IMR-90 (cell line): ENCODE results near the gene CSE1L. TPM values are rescaled to one million over a fixed set of nuclear protein-coding genes. Genes with fewer than 3 reads are reported as not detected.

ENCODE experiments used
- ATAC-seq: fragments of 200-7000 bp; cut with Tn5 transposase; 2 replicates; pipeline ENCODE4 v1.9.1; 2020; ENCODE audit warnings: low read depth, mild to moderate bottlenecking, moderate library complexity
- BruUV-seq: library from RNA; stranded (reverse); fragments of 400-500 nt; replicated peaks from 2 replicates; lab custom pipeline; 2021; lab: Mats Ljungman, UMichigan
- CTCF ChIA-PET: fragments of 300-600 bp; formaldehyde crosslinking; extraction: SDS; loops from one replicate; lab custom pipeline; 2021; ENCODE audit warnings: antibody characterized with exemption; lab: Yijun Ruan, JAX
- POLR2A ChIA-PET: fragments of 300-600 bp; sonication (Branson Sonifier 250); formaldehyde crosslinking; loops from one replicate; lab custom pipeline; 2022; ENCODE audit warnings: antibody characterized with exemption; ENCODE audit not compliant: unreplicated experiment; lab: Charles Lee
- DNase-seq: peaks from one replicate; pipeline ENCODE4 v3.0.0; 2013
- H2AFZ ChIP-seq: replicated peaks from 2 replicates; pipeline ENCODE3; 2013; ENCODE audit warnings: low read length, mild to moderate bottlenecking; ENCODE audit not compliant: poor library complexity
- H2AK5ac ChIP-seq: 2 replicates; pipeline ENCODE4 v1.6.1; 2013; ENCODE audit warnings: low read depth, low read length, inconsistent platforms
- H2AK9ac ChIP-seq: replicated peaks from 2 replicates; pipeline ENCODE3; 2013; ENCODE audit warnings: mild to moderate bottlenecking, low read depth, low read length, moderate library complexity; ENCODE audit not compliant: poor library complexity
- H2BK120ac ChIP-seq: 2 replicates; pipeline ENCODE4 v1.6.1; 2013; ENCODE audit warnings: low read depth, low read length, inconsistent platforms
- H2BK15ac ChIP-seq: 3 replicates; pipeline ENCODE4 v1.6.1; 2013; ENCODE audit warnings: low read depth, low read length, inconsistent platforms
- H2BK20ac ChIP-seq: 2 replicates; pipeline ENCODE4 v1.6.1; 2013; ENCODE audit warnings: low read depth, mild to moderate bottlenecking, inconsistent platforms, low read length, moderate library complexity
- H2BK5ac ChIP-seq: 2 replicates; pipeline ENCODE4 v1.6.1; 2013; ENCODE audit warnings: mild to moderate bottlenecking, low read depth, low read length, inconsistent platforms; ENCODE audit not compliant: poor library complexity, severe bottlenecking
- H3K14ac ChIP-seq: replicated peaks from 2 replicates; pipeline ENCODE4 v1.6.1; 2013; ENCODE audit warnings: low read depth, low read length, inconsistent platforms
- H3K18ac ChIP-seq: 2 replicates; pipeline ENCODE4 v1.6.1; 2013; ENCODE audit warnings: low read depth, low read length, control low read depth
- H3K23ac ChIP-seq: 2 replicates; pipeline ENCODE4 v1.6.1; 2013; ENCODE audit warnings: low read depth, low read length, inconsistent platforms
- H3K27ac ChIP-seq: 2 replicates; pipeline ENCODE4 v1.5.1; 2013; ENCODE audit warnings: mild to moderate bottlenecking, control low read depth, low read length; ENCODE audit not compliant: insufficient read depth
- H3K27me3 ChIP-seq: 2 replicates; pipeline ENCODE4 v1.6.1; 2013; ENCODE audit warnings: low read length; ENCODE audit not compliant: control insufficient read depth, insufficient read depth
- H3K36me3 ChIP-seq: 2 replicates; pipeline ENCODE4 v1.6.1; 2013; ENCODE audit warnings: low read length, mixed read lengths; ENCODE audit not compliant: control insufficient read depth, insufficient read depth
- H3K4ac ChIP-seq: 2 replicates; pipeline ENCODE4 v1.6.1; 2013; ENCODE audit warnings: low read depth, low read length, inconsistent platforms
- H3K4me1 ChIP-seq: 2 replicates; pipeline ENCODE4 v1.6.1; 2013; ENCODE audit warnings: low read length, mixed read lengths; ENCODE audit not compliant: control insufficient read depth, insufficient read depth
- H3K4me2 ChIP-seq: 2 replicates; pipeline ENCODE4 v1.6.1; 2013; ENCODE audit warnings: low read depth, mild to moderate bottlenecking, control low read depth, low read length, moderate library complexity
- H3K4me3 ChIP-seq: 2 replicates; pipeline ENCODE4 v1.5.1; 2013; ENCODE audit warnings: low read depth, mild to moderate bottlenecking, control low read depth, low read length, moderate library complexity; ENCODE audit not compliant: insufficient read depth
- H3K56ac ChIP-seq: 2 replicates; pipeline ENCODE4 v1.6.1; 2013; ENCODE audit warnings: low read length, inconsistent platforms; ENCODE audit not compliant: insufficient read depth; ENCODE audit errors: extremely low read depth
- H3K79me1 ChIP-seq, 2 experiments: 2 replicates each; pipeline ENCODE4 v1.6.1; 2013; ENCODE audit warnings: low read length in 2 of 2, inconsistent platforms in 1 of 2, low read depth in 1 of 2
- H3K9ac ChIP-seq: 2 replicates; pipeline ENCODE4 v1.6.1; 2013; ENCODE audit warnings: low read depth, low read length, control low read depth
- H3K9me1 ChIP-seq: 2 replicates; pipeline ENCODE4 v1.6.1; 2013; ENCODE audit warnings: low read length, inconsistent platforms; ENCODE audit not compliant: insufficient read depth
- H3K9me3 ChIP-seq: 2 replicates; pipeline ENCODE4 v1.6.1; 2013; ENCODE audit warnings: low read length; ENCODE audit not compliant: control insufficient read depth, insufficient read depth
- H4K20me1 ChIP-seq: 2 replicates; pipeline ENCODE4 v1.6.1; 2013; ENCODE audit warnings: low read length, inconsistent platforms; ENCODE audit not compliant: insufficient read depth
- H4K5ac ChIP-seq: 2 replicates; pipeline ENCODE4 v1.6.1; 2013; ENCODE audit warnings: mild to moderate bottlenecking, low read depth, low read length, control low read depth
- H4K8ac ChIP-seq, 2 experiments: 2 replicates each; pipeline ENCODE4 v1.6.1; 2013; ENCODE audit warnings: low read depth in 2 of 2, low read length in 2 of 2, control low read depth in 1 of 2, inconsistent platforms in 1 of 2
- H4K91ac ChIP-seq: 2 replicates; pipeline ENCODE4 v1.6.1; 2013; ENCODE audit warnings: low read depth, low read length, inconsistent platforms; ENCODE audit not compliant: insufficient read depth
- BHLHE40 ChIP-seq: fragments of 150-350 bp; IDR thresholded peaks from 2 replicates; pipeline ENCODE4 v1.6.1; 2016; ENCODE audit warnings: mild to moderate bottlenecking, low read depth, low read length
- CEBPB ChIP-seq: IDR thresholded peaks from 2 replicates; pipeline ENCODE4 v1.6.1; 2012; ENCODE audit warnings: low read depth, low read length, improper control_type of control experiment
- CHD1 ChIP-seq: IDR thresholded peaks from 2 replicates; pipeline ENCODE4 v1.6.1; 2012; ENCODE audit warnings: low read depth, low read length, improper control_type of control experiment
- ELK1 ChIP-seq: fragments of 150-350 bp; IDR thresholded peaks from 2 replicates; pipeline ENCODE4 v1.6.1; 2016; ENCODE audit warnings: low read depth, mild to moderate bottlenecking, low read length, moderate library complexity, borderline replicate concordance
- FOS ChIP-seq: fragments of 150-350 bp; IDR thresholded peaks from 2 replicates; pipeline ENCODE4 v1.6.1; 2016; ENCODE audit warnings: low read depth, low read length
- MAFK ChIP-seq: IDR thresholded peaks from 2 replicates; pipeline ENCODE4 v1.6.1; 2012; ENCODE audit warnings: low read depth, low read length, improper control_type of control experiment
- MXI1 ChIP-seq: IDR thresholded peaks from 2 replicates; pipeline ENCODE4 v1.6.1; 2012; ENCODE audit warnings: low read depth, mild to moderate bottlenecking, low read length, moderate library complexity, borderline replicate concordance
- NFE2L2 ChIP-seq: fragments of 150-350 bp; IDR thresholded peaks from 2 replicates; pipeline ENCODE4 v1.6.1; 2016; ENCODE audit warnings: low read depth, mild to moderate bottlenecking, low read length
- POLR2A ChIP-seq: IDR thresholded peaks from 2 replicates; pipeline ENCODE4 v1.6.1; 2012; ENCODE audit warnings: mild to moderate bottlenecking, low read depth, low read length
- RAD21 ChIP-seq: IDR thresholded peaks from 2 replicates; pipeline ENCODE4 v1.6.1; 2012; ENCODE audit warnings: low read length, improper control_type of control experiment
- RCOR1 ChIP-seq: IDR thresholded peaks from 2 replicates; pipeline ENCODE4 v1.6.1; 2012; ENCODE audit warnings: mild to moderate bottlenecking, low read length, improper control_type of control experiment; ENCODE audit not compliant: insufficient replicate concordance
- RFX5 ChIP-seq: IDR thresholded peaks from 2 replicates; pipeline ENCODE4 v1.8.0; 2012; ENCODE audit warnings: low read depth, mild to moderate bottlenecking, low read length, moderate library complexity
- SMC3 ChIP-seq: fragments of 150-350 bp; IDR thresholded peaks from 2 replicates; pipeline ENCODE4 v1.6.1; 2016; ENCODE audit warnings: low read depth, mild to moderate bottlenecking, antibody characterized with exemption, low read length, moderate library complexity
- USF2 ChIP-seq: fragments of 150-350 bp; IDR thresholded peaks from 2 replicates; pipeline ENCODE4 v1.6.1; 2017; ENCODE audit warnings: mild to moderate bottlenecking, antibody characterized with exemption, low read length, low read depth
- WGBS, 2 experiments: methylation state at CpG; one replicate each; pipeline versions ENCODE4 v1.1.5 to v1.1.7; 2013; ENCODE audit warnings: missing lambda C conversion rate in 2 of 2; ENCODE audit not compliant: insufficient read length in 1 of 2; ENCODE audit errors: extremely low coverage in 2 of 2; 5-methylcytosine and 5-hydroxymethylcytosine counted together
- dilution Hi-C: fragments of 300-500 bp; cut with HindIII; formaldehyde crosslinking; loops from one replicate; pipeline ENCODE4 v1.14.3; 2018; ENCODE audit warnings: low sequenced_read_pairs; ENCODE audit not compliant: unreplicated experiment
- in situ Hi-C: fragments of 300-500 bp; cut with MboI; formaldehyde crosslinking; loops from 3 replicates; pipeline ENCODE4 v1.14.3; 2019; ENCODE audit warnings: low sequenced_read_pairs, inconsistent platforms, mixed read lengths
- intact Hi-C: fragments of 100-400 bp; cut with micrococcal nuclease; formaldehyde crosslinking; loops from 2 replicates; pipeline ENCODE4 v1.10.0; 2022
- polyA plus RNA-seq, 3 experiments: library from polyadenylated mRNA; depleted of rRNA; stranded (reverse); fragments of >200 nt; gene quantifications; 2 replicates each; pipeline ENCODE4 v1.2.3, GENCODE V29; 2012; ENCODE audit warnings: low replicate concordance in 1 of 3
- total RNA-seq: library from RNA; depleted of rRNA; stranded (reverse); fragments of >200 nt; gene quantifications from 2 replicates; pipeline ENCODE4 v1.2.3, GENCODE V29; 2012
- TF ChIP-seq, protein P1 (sequence below): conservative IDR thresholded peaks from 2 replicates; pipeline ENCODE4 v1.5.1; 2012; ENCODE audit warnings: mild to moderate bottlenecking, low read depth, low read length, improper control_type of control experiment

CSE1L gene
- total and polyA plus RNA-seq, 2 of the 4 experiments (the other 2 are of a cell fraction): 34.3 to 81.7 TPM

- H4K20me1 ChIP-seq: no peaks in the 10 kb centered on the region
- H2AK9ac ChIP-seq: no peak overlapping the region
- no peaks in the 10 kb centered on the region for H3K27me3 ChIP-seq
- H2BK20ac ChIP-seq: no peak overlapping the region
- ChIA-PET CTCF (no interaction called here), POLR2A (no interaction called here)
- H3K9me1 ChIP-seq: no peaks in the 10 kb centered on the region
- in situ Hi-C loops (no loop called here), intact Hi-C loops (no loop called here), dilution Hi-C loops (no loop called here)
- BruUV-seq: no TSS peak
- H4K5ac ChIP-seq: no peak overlapping the region
- DNase-seq: no peak
- H2BK5ac ChIP-seq: no peak overlapping the region
- H3K4ac ChIP-seq: no peak overlapping the region
- no CpG with 5 or more reads among the region's 4 CpGs for WGBS, 2 experiments
- no peak overlapping the region for H2AK5ac ChIP-seq
- no peak for ATAC-seq
- no peak overlapping the region for H3K14ac ChIP-seq
- H3K9ac ChIP-seq: no peak overlapping the region
- H3K27ac ChIP-seq: no peak overlapping the region
- no peaks in the 10 kb centered on the region for H3K9me3 ChIP-seq
- no peak overlapping the region for H3K4me2 ChIP-seq
- H3K18ac ChIP-seq: no peak overlapping the region
- H2BK120ac ChIP-seq: no peak overlapping the region
- peaks cover 33% of the 10 kb centered on the region for H3K36me3 ChIP-seq
- no peaks in the 10 kb centered on the region for H3K4me1 ChIP-seq
- no peak overlapping the region for H4K8ac ChIP-seq
- H3K23ac ChIP-seq: no peak overlapping the region
- no peak overlapping the region for H2AFZ ChIP-seq
- H3K4me3 ChIP-seq: no peak overlapping the region
- H2BK15ac ChIP-seq: no peak overlapping the region
- peaks cover 10 to 29% of the 10 kb centered on the region in 2 experiments; a peak in 3 of 4 replicates for H3K79me1 ChIP-seq
- no peak overlapping the region for H4K91ac ChIP-seq
- no peak overlapping the region for H3K56ac ChIP-seq
- TF ChIP-seq SMC3 (no peak), ELK1 (no peak), RFX5 (no peak), FOS (no peak), POLR2A (no peak), BHLHE40 (no peak), MXI1 (no peak), RCOR1 (no peak), CEBPB (no peak), NFE2L2 (no peak), USF2 (no peak), MAFK (no peak), RAD21 (no peak), CHD1 (no peak)
- TF ChIP-seq, protein P1, sequence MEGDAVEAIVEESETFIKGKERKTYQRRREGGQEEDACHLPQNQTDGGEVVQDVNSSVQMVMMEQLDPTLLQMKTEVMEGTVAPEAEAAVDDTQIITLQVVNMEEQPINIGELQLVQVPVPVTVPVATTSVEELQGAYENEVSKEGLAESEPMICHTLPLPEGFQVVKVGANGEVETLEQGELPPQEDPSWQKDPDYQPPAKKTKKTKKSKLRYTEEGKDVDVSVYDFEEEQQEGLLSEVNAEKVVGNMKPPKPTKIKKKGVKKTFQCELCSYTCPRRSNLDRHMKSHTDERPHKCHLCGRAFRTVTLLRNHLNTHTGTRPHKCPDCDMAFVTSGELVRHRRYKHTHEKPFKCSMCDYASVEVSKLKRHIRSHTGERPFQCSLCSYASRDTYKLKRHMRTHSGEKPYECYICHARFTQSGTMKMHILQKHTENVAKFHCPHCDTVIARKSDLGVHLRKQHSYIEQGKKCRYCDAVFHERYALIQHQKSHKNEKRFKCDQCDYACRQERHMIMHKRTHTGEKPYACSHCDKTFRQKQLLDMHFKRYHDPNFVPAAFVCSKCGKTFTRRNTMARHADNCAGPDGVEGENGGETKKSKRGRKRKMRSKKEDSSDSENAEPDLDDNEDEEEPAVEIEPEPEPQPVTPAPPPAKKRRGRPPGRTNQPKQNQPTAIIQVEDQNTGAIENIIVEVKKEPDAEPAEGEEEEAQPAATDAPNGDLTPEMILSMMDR: no peak
Observed at GRCh38 chr20:49098136-49098535, 52.0 kb downstream of the CSE1L start.
